ENCODE measurements around the gene GSTA5.

GRCh38 chr6:52881996-52882841 lies 41.6 kb upstream of the GSTA5 start:
- TF ChIP-seq EZH2phosphoT487 (IDR thresholded peaks at IDR 0.05; ENCODE audit: insufficient read depth, low read depth), result no peak
- no peak for TF ChIP-seq EZH2 (IDR thresholded peaks at IDR 0.05; ENCODE audit: insufficient read depth, poor library complexity, severe bottlenecking)

Data from GM23248 (cell line).